Measurements from ENCODE around the gene IL4I1.

DNA sequence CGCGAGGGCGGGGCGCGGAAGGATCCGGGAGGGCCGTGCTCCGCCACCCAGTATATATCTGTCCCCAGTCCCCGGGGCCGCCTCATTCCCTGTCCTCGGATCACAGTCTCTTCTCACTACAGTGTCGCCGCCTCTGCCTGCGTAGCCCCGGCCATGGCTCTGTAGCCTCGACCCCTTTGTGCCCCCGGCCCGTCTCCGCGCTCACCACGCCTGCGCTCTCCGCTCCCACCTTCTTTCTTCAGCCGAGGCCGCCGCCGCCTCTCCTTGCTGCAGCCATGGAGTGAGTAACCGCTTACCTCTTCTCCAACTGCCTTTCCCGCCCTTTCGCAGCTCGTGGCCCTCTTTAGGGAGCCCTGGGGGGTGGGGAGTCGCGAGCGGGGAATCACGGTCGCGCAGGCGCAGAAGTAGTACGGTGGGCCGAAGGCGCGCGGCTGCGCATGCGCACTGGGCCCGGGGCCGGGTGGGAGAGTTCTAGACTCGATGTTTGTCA is 32.5 kb upstream of the IL4I1 start, which contains the start of the genes ATF5 and NUP62:
- TF ChIP-seq, protein P1, sequence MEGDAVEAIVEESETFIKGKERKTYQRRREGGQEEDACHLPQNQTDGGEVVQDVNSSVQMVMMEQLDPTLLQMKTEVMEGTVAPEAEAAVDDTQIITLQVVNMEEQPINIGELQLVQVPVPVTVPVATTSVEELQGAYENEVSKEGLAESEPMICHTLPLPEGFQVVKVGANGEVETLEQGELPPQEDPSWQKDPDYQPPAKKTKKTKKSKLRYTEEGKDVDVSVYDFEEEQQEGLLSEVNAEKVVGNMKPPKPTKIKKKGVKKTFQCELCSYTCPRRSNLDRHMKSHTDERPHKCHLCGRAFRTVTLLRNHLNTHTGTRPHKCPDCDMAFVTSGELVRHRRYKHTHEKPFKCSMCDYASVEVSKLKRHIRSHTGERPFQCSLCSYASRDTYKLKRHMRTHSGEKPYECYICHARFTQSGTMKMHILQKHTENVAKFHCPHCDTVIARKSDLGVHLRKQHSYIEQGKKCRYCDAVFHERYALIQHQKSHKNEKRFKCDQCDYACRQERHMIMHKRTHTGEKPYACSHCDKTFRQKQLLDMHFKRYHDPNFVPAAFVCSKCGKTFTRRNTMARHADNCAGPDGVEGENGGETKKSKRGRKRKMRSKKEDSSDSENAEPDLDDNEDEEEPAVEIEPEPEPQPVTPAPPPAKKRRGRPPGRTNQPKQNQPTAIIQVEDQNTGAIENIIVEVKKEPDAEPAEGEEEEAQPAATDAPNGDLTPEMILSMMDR (IDR thresholded peaks at IDR 0.05), result no peak
- TF ChIP-seq POLR2A (IDR thresholded peaks at IDR 0.05), result no peak
